Measurements from ENCODE around the gene TEX261. TPM values are rescaled to one million over a fixed set of nuclear protein-coding genes. Genes with fewer than 3 reads are reported as not detected.

TEX261 gene
- total RNA-seq, 4 donors from 2014 or later = 13.2 to 35.1 (median 30.3) TPM

DNA sequence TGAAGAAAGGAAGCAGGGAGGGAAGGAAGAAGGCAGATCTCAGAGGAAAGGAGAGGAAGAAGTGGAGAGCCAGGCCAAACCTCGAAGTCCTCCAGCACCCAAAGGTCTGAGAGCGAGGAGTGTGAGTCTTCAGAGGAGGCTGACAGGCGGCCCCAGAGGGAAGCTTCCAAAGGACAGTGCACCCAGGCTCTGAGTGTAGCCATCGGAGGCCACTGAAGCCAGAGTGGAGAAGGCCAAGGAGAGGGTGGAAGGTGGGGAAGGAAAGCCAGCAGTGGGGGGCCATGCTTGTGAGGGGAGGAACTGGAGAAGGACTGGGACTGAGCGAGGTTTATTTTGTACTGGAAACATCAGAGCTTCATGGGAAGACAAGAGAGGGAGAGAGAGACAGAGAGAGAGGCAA, 53.0 kb downstream of the TEX261 start:
- TF ChIP-seq POLR2A (IDR thresholded peaks at IDR 0.05) = no peak
- TF ChIP-seq, protein P1, sequence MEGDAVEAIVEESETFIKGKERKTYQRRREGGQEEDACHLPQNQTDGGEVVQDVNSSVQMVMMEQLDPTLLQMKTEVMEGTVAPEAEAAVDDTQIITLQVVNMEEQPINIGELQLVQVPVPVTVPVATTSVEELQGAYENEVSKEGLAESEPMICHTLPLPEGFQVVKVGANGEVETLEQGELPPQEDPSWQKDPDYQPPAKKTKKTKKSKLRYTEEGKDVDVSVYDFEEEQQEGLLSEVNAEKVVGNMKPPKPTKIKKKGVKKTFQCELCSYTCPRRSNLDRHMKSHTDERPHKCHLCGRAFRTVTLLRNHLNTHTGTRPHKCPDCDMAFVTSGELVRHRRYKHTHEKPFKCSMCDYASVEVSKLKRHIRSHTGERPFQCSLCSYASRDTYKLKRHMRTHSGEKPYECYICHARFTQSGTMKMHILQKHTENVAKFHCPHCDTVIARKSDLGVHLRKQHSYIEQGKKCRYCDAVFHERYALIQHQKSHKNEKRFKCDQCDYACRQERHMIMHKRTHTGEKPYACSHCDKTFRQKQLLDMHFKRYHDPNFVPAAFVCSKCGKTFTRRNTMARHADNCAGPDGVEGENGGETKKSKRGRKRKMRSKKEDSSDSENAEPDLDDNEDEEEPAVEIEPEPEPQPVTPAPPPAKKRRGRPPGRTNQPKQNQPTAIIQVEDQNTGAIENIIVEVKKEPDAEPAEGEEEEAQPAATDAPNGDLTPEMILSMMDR (IDR thresholded peaks at IDR 0.05) = no peak
- Histone ChIP-seq H3K27ac (no peak overlapping the region), H3K4me1 (no peaks in the 10 kb centered on the region), H3K4me3 (no peak overlapping the region), H3K9me3 (no peaks in the 10 kb centered on the region), H3K36me3 (no peaks in the 10 kb centered on the region), H3K27me3 (no peaks in the 10 kb centered on the region)
- no peak for DNase-seq

DNA sequence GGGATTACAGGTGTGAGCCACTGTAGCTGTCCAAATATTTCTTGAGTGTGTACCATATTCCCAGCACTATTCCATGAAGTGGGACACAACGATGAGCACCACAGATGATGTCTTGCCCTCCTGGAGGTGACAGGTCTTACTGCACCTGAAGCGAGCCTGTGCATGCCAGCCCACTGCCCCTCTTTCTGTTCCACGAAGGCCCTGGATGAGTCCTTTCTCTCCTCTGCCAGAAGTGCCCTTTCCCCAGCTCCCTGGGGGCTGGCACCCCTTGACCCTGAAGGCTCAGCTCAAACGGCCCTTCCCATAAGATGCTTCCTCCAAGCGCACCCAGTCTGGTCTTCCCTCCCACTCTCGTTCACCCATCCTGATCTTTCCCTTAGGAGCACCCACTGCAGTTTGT, 53.5 kb downstream of the TEX261 start:
- no peaks in the 10 kb centered on the region for H3K27me3 ChIP-seq
- no peaks in the 10 kb centered on the region for H3K9me3 ChIP-seq
- H3K4me1 ChIP-seq = no peaks in the 10 kb centered on the region
- H3K36me3 ChIP-seq = no peaks in the 10 kb centered on the region
- no peak overlapping the region for H3K27ac ChIP-seq
- DNase-seq = peak in 1 of 3 donors; percentile 33
- no peak for TF ChIP-seq POLR2A (IDR thresholded peaks at IDR 0.05)
- TF ChIP-seq, protein P1 (IDR thresholded peaks at IDR 0.05) = no peak
- H3K4me3 ChIP-seq = no peak overlapping the region

DNA sequence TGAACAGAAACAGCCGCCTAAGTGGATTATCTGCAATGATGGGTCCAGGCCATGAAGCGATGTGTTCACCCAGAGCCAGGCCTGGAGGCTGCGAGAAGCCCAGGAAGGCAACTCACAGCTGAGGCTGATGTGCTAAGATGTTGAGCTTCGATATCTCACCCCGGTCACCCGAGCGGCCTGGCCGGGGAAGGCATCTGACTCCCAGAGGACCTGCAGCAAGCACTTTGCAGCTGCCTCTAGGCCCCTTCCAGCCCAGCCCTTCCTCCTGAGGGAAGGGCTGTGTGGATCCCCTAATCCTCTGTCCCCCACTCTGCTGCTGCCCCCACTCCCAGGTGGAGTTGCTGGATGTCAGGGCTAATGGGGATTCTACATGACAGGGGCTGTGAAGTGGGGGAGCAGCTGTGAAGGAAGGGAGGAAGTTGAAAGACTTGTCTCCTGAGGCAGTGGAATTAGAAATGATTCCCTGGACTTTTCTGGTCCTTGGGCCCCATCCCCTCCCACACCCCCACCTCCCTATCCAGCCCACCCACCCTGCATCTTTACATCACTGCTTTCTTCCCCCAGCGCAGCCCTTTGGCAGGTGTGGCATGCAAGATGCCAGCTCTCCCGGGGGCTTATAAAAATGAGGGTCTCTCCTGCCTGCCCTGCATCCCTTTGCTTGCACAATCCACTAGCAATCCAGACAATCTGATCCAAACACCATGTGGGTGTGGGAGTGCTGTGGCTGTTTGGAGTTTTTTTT, 54.7 kb downstream of the TEX261 start:
- Histone ChIP-seq H3K36me3 (no peaks in the 10 kb centered on the region), H3K4me3 (no peak overlapping the region), H3K27me3 (no peaks in the 10 kb centered on the region), H3K4me1 (no peaks in the 10 kb centered on the region), H3K27ac (no peak overlapping the region), H3K9me3 (no peaks in the 10 kb centered on the region)
- peak in 1 of 3 donors; percentile 37 for DNase-seq
- TF ChIP-seq, protein P1 (IDR thresholded peaks at IDR 0.05) = no peak
- no peak for TF ChIP-seq POLR2A (IDR thresholded peaks at IDR 0.05)

DNA sequence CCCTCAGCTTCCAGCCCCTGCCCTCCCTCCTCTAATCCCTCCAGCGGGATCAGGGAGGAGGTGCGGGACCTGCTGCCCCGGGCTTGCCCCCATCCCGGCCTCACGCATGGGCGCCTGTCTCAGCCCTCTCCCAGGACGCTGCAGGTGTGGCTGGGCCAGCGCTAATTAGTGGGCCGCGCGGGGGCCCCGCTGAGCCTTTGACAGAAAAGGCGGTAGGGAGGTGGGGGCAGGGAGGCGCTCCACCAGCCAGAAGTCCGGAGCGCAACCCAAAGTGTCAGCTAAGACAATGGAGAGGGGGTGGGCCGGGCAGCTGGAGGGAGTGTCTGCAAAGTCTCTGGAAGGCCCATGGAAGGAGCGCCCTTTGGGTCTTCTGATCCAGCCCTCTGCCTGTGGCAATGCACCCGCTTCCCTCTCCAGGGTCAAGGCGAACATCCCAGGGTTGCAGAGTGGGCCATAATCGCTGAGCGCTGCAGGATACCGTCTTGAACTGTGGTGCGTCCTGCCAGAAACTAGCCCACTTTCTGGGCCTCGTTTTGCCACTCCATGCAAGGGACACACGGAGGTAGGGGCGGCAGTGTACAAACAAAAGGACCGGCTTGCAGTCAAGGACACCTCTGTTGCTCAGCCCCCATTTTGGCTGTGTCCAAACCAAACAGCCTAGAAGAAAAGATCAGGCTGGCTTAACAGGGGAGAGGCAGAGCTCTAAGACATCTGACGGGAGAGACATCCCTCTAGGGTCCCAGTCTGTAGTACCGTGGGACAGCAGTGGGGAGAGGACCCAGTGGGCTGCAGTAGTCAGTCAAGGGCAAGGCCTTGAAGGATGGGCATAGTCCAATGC, 55.5 kb downstream of the TEX261 start:
- H3K27ac ChIP-seq = no peak overlapping the region
- no peak overlapping the region for H3K4me3 ChIP-seq
- DNase-seq = peak in 1 of 3 donors; percentile 39
- H3K4me1 ChIP-seq = no peaks in the 10 kb centered on the region
- TF ChIP-seq POLR2A (IDR thresholded peaks at IDR 0.05) = no peak
- TF ChIP-seq, protein P1 (IDR thresholded peaks at IDR 0.05) = no peak
- no peaks in the 10 kb centered on the region for H3K36me3 ChIP-seq
- no peaks in the 10 kb centered on the region for H3K9me3 ChIP-seq
- H3K27me3 ChIP-seq = no peaks in the 10 kb centered on the region

DNA sequence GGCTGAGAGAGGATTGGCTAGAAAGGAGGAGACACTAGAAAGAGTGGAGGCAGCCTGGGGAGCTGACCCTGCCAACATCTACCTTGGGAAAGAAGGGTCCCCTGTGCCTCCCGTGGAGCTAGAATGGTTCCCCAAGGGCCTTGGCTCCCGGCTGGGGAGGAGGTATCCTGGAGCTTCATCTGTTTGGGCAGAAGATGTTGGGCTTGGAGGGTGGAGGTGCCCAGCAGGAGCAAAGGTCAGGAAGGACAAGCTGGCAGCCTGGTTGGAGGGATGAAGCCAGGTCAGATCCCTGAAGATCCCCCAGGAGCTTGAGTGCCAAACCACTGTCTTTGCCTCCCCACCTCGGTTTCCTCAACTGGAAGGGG, 56.1 kb downstream of the TEX261 start:
- Histone ChIP-seq H3K9me3 (no peaks in the 10 kb centered on the region), H3K4me3 (no peak overlapping the region), H3K4me1 (no peaks in the 10 kb centered on the region), H3K27me3 (no peaks in the 10 kb centered on the region), H3K27ac (no peak overlapping the region), H3K36me3 (no peaks in the 10 kb centered on the region)
- TF ChIP-seq, protein P1 (IDR thresholded peaks at IDR 0.05) = no peak
- no peak for TF ChIP-seq POLR2A (IDR thresholded peaks at IDR 0.05)
- no peak for DNase-seq

All from Peyer's patch (tissue), 4 donors.